HG03025 (cell line): Measurements from ENCODE around the gene MSLN.

ENCODE experiments used
- ATAC-seq: cut with Tn5 transposase; IDR thresholded peaks from one replicate; pipeline ENCODE4 v1.9.1; 2021; ENCODE audit warnings: mild to moderate bottlenecking, moderate library complexity; ENCODE audit not compliant: unreplicated experiment, low FRiP score

The MSLN gene

DNA sequence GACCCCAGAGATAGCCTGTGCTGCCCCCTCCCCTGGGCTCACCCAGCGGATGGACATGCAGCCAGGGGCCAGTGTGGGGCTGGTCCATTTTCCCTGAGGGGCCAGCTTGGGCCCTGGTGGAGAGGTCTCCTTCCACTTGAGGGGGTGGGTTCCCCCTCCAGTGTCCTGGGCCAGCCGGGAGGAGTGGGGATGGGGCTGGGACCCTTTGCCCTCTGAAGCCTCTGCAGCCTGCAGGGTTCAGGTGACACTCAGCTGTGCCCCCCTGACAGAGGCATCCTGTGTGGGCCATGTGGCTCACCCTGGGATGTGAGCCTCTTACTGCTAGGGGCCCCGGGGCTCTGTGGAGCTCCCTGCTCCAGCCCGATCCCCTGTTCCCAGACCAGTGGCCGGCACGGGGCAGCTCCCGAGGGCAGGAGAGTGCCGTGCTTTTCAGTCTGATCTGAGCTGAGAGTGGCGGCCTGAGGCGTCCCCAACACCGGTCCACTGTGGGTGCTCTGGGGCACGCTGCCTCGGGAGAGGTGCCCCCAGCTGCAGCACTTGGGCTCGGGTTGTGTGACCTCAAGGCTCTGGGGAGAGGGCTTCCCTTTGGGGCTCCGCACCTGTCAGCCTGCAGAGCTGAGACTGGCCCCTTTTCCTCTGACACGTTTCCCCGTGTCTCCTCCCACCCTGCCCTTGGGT is 40.4 kb downstream of the MSLN start:
- ATAC-seq: no peak

DNA sequence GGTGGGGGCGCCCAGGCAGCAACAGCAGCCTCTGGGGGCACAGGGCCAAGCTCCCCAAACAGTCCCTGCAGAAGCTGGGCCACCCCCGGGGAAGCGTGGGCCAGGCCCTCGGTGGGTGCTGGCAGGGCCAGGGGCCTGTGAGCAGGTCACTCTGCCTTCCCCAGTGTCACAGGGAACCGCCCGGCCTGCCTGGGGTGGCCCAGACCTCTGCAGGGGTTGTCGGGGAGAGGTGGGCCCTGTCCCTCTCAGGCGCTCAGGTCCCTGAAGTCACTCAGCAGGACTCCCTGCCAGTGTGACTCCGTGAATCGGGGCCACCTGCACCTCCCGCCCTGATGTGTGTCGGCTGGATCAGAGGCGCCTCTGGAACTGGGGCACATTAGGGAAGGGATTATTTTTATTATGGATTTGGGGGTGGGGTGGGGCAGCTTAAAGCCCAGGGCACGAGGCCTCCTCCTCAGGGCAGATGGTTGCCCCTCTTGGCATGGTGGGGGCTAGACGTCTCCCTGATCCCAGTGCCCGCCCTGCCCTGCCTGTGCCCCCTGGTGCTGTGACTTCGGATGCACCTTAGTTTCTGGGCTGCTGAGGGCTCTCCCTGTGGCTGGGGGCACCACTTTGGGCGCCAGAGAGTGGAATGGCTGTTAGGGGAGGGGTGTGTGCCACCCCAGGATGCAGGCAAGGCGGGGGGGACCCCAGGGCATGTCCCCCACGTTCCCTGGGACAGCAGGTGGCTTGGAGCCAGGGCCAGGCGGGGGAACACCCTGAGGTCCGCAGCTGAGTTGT is 41.2 kb downstream of the MSLN start:
- ATAC-seq: no peak

GRCh38 chr16:802461-802860 is 41.9 kb downstream of the MSLN start:
- ATAC-seq: no peak

- no peak for ATAC-seq
Measured at GRCh38 chr16:802914-803753, 42.6 kb downstream of the MSLN start.

DNA sequence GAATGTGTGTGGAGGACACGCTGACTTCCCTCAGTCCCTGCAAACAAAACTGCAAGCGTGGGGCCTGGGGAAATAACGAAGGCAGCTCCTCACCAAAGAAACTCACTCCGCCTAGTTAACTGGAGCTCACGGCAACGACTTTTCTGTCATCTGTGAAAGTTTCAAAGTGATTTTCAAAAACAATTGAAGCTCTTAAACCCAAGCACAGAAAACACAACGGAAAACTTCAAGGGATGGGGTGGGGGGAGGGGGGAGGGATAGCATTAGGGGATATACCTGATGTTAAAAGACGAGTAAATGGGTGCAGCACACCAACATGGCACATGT is 43.2 kb downstream of the MSLN start:
- no peak for ATAC-seq

- no peak for ATAC-seq
Measured at GRCh38 chr16:804193-805048, 43.9 kb downstream of the MSLN start.

GRCh38 chr16:805474-805873 is 44.9 kb downstream of the MSLN start:
- no peak for ATAC-seq

GRCh38 chr16:807347-808084 is 47.0 kb downstream of the MSLN start:
- ATAC-seq: peak; percentile 88

DNA sequence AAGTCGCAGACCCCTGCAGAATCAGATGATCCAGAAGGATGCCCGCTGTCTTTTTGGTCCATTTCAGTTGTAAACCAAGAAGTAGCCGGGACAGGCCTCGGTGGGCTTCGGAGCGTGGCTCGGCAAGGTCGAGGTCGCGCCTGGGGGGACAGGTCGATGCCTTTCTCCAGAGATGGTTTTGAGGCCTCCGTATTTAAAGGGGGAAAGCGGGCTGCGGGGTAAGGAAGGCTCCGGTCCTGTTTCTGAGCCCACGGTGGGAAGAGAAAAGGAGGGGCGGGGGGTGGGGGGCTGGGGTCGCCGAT is 47.5 kb downstream of the MSLN start:
- ATAC-seq: no peak

DNA sequence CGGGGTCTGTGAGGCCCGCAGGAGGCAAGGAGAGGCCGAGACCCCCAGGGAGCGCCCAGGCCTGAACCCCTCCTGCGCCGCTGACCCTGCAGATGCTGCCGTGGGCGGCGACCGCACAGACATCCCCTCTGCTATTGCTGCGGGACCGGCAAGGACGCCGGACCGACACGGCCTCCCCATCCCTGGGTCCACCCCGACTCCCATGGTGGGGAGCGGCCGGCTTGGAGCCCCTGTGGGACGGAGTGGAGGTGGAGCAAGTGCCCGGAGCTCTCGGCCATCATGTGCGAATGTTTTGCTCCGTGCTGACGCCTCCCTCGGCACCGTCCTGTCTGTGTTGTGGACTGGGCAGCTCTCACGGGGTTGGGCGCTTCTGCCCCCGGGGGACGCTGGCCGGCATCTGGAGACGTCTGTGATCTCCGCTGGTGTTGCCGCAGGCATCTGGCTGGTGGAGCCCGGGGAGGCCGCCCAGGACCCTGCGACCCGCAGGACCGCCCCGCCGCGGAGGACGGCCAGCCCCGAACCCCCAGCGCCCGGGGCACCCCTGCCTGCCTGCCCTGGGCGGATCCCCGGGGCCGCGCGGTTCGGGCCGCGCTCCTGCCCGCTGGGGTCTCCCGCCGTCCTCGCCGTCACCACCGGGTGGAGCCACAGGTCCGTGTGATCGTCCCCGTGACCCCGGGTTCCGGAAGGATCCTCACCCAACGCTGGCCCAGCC is 52.8 kb downstream of the MSLN start:
- ATAC-seq: no peak

DNA sequence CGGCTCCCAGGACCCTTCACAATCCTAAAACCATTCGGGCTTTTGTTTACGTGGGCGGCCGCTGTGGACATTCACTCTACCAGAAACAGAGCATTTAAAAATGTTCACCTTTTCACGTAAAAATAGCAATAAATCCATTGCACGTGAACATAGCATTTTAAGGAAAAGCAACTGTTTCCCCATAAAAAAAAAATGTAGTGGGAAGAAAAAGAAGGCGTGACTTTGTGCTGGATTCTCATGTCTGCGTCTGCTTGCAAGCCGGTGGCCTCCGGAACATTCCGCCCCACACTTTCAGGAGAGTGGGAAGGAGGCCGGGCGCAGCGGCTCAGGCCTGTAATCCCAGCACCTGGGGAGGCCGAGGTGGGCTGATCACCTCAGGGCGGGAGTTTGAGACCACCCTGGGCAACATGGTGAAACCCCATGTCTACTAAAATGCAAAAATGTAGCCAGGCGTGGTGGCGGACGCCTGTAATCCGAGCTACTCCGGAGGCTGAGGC is 53.4 kb downstream of the MSLN start:
- no peak for ATAC-seq

DNA sequence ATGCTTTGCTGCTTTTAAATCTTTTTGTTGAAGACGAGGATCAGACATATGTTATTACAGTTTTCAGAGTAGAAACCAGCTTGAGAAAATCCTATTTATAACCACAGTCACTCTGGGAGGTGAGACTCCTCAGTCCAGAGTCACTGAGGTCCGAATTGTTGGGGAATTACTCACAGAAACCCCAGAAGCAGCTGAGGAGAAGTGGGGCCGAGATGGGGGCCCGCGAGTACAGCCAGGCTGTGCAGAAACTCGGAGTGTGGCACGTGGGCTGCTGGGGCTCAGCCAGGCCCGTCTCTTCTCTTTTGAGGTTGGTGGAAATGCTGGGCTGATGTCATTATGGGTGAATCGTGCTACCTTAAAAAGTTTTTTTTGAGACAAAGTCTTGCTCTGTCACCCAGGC is 54.4 kb downstream of the MSLN start:
- ATAC-seq: no peak

- ATAC-seq: no peak
Measured at GRCh38 chr16:815861-816260, 55.3 kb downstream of the MSLN start.

DNA sequence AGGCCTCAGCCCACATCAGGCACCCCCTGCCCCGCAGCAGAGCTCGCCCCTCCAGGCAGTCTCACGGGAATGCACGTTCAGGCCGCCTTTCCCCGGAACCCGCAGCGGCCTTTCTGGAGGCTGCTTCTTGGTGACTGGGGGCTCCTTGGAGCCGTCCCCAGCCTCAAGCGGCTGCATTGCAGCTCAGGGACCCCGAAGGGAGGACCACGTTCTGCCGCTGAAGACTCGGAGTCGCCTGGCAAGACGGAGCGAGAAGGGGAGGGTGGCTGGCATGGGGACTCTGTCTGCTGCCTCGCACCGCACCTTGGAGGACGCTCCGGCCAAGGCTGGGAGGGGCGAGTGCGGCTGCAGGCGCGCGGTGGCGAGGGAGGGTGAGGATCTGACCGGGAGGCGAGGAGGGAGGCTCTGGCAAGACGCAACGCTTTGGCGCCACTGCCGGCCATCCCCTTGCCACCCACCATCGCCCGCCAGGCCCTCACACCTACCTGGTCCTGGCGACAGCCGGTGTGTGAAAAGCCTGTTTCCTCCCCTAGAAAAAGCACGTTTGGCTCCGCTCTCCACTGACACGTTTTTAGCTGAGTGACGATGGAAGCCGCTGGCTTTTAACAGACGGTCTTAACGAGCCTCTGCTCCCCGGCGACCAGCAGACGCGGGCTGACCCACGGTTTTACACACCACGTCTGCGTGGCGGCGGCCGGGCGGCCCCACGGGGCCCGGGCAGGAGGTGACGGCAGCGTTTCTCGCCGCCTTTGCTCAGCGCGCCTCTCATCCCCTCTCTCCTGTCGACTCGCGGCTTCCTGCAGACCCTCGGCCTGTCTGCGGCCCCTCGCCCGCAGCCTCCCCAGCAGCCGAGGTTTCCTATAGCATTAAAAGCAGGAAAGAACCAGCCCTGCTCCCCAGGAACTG is 56.7 kb downstream of the MSLN start:
- ATAC-seq: no peak

- ATAC-seq: no peak
Measured at GRCh38 chr16:818132-818531, 57.6 kb downstream of the MSLN start.
